PFSK-1 (cell line): ENCODE measurements around the gene PLCD4.

Experiments used
- POLR2AphosphoS5 ChIP-seq: IDR thresholded peaks from 2 replicates; pipeline ENCODE4 v1.6.1; 2012; ENCODE audit warnings: low read depth, mild to moderate bottlenecking, control low read depth, low read length, moderate library complexity
- REST ChIP-seq, 2 experiments: IDR thresholded peaks; 2 replicates each; pipeline versions ENCODE4 v1.6.1 to v1.8.0; 2011 to 2012; ENCODE audit warnings: low read depth in 2 of 2, low read length in 2 of 2, control low read depth in 1 of 2, inconsistent platforms in 1 of 2, mild to moderate bottlenecking in 1 of 2, moderate library complexity in 1 of 2; ENCODE audit not compliant: insufficient read depth in 1 of 2
- SIN3A ChIP-seq: IDR thresholded peaks from 2 replicates; pipeline ENCODE4 v1.6.1; 2012; ENCODE audit warnings: mild to moderate bottlenecking, low read length, moderate library complexity, borderline replicate concordance; ENCODE audit not compliant: insufficient read depth
- TAF1 ChIP-seq: IDR thresholded peaks from 2 replicates; pipeline ENCODE4 v1.6.1; 2012; ENCODE audit warnings: low read length, control low read depth, borderline replicate concordance; ENCODE audit not compliant: insufficient read depth

GRCh38 chr2:218615868-218616315, 8.2 kb downstream of the PLCD4 start:
- no peak for TF ChIP-seq POLR2AphosphoS5
- no peak for TF ChIP-seq REST (IDR thresholded peaks at IDR 0.05; ENCODE audit: insufficient read depth in 1 of 2, low read depth in 2 of 2, low read length in 2 of 2)
- no peak for TF ChIP-seq TAF1
- no peak for TF ChIP-seq SIN3A
